ENCODE measurements around the gene CCND3.

Gene CCND3

DNA sequence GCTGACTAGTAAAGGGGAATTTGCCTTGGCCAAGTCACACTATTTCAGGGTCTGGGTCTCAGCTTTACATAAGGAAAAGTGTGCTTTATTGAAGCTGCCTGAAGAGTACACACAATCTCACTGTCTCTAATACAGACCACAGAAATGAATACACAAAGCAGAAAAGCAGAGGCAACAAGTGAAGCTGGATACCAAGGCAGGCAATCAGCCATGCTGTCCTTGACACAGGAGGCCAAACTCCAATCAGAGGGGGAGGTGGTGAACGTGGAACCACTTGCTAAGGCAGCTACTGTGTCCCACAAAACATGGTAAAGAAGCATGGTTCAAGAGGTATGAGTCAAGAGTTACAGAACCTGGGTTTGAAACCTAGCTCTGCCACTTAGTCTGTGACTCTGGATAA, 21.8 kb upstream of the CCND3 start:
- Histone ChIP-seq H3K9ac (ENCODE audit: low read depth, low read length, poor library complexity, severe bottlenecking) (no peak overlapping the region), H3K9me3 (ENCODE audit: insufficient read depth, low read depth, low read length) (no peaks in the 10 kb centered on the region), H3K36me3 (ENCODE audit: insufficient read depth, low read length) (no peaks in the 10 kb centered on the region), H3K4me3 (ENCODE audit: low read length, poor library complexity, severe bottlenecking) (no peak overlapping the region), H3K27me3 (ENCODE audit: insufficient read depth, low read length, poor library complexity, severe bottlenecking) (no peaks in the 10 kb centered on the region), H3K9me2 (replicated peaks; ENCODE audit: low read depth, low read length) (no peaks in the 10 kb centered on the region), H2AFZ (ENCODE audit: low read length) (no peak overlapping the region), H3K79me2 (ENCODE audit: insufficient read depth, low read length) (no peaks in the 10 kb centered on the region), H3F3A (ENCODE audit: low read depth) (no peaks in the 10 kb centered on the region), H3K4me2 (ENCODE audit: low read depth, low read length, poor library complexity, severe bottlenecking) (no peak overlapping the region), H4K20me1 (ENCODE audit: insufficient read depth, low read length, poor library complexity, severe bottlenecking) (no peaks in the 10 kb centered on the region), H3K4me1 (ENCODE audit: insufficient read depth, low read length, poor library complexity, severe bottlenecking) (peaks cover 11% of the 10 kb centered on the region)
- TF ChIP-seq EZH2phosphoT487 (IDR thresholded peaks at IDR 0.05; ENCODE audit: borderline replicate concordance), result no peak
- TF ChIP-seq, protein P1, sequence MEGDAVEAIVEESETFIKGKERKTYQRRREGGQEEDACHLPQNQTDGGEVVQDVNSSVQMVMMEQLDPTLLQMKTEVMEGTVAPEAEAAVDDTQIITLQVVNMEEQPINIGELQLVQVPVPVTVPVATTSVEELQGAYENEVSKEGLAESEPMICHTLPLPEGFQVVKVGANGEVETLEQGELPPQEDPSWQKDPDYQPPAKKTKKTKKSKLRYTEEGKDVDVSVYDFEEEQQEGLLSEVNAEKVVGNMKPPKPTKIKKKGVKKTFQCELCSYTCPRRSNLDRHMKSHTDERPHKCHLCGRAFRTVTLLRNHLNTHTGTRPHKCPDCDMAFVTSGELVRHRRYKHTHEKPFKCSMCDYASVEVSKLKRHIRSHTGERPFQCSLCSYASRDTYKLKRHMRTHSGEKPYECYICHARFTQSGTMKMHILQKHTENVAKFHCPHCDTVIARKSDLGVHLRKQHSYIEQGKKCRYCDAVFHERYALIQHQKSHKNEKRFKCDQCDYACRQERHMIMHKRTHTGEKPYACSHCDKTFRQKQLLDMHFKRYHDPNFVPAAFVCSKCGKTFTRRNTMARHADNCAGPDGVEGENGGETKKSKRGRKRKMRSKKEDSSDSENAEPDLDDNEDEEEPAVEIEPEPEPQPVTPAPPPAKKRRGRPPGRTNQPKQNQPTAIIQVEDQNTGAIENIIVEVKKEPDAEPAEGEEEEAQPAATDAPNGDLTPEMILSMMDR (conservative IDR thresholded peaks at IDR 0.05; ENCODE audit: low read length), result no peak

DNA sequence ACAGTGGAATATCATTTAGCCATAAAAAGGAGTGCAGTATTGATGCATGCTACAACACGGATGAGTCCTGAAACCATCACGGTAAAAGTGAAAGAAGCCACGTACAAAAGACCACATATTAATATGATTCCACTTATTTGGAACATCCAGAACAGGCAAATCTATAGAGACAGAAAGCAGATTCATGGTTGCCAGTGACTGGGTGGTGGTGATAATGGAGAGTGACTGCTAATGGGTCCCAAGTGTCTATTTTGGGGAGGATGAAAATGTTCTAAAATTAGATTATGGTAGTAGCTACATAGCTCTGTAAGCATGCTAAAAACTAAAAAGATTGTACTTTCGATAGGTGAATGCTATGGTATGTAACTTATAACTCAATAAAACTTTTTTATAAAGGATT, 18.4 kb upstream of the CCND3 start:
- no peak overlapping the region for H3K9ac ChIP-seq (ENCODE audit: low read depth, low read length, poor library complexity, severe bottlenecking)
- H4K20me1 ChIP-seq (ENCODE audit: insufficient read depth, low read length, poor library complexity, severe bottlenecking), result no peaks in the 10 kb centered on the region
- no peak overlapping the region for H2AFZ ChIP-seq (ENCODE audit: low read length)
- no peaks in the 10 kb centered on the region for H3K9me2 ChIP-seq (replicated peaks; ENCODE audit: low read depth, low read length)
- no peaks in the 10 kb centered on the region for H3K79me2 ChIP-seq (ENCODE audit: insufficient read depth, low read length)
- H3F3A ChIP-seq (ENCODE audit: low read depth), result no peaks in the 10 kb centered on the region
- H3K27me3 ChIP-seq (ENCODE audit: insufficient read depth, low read length, poor library complexity, severe bottlenecking), result no peaks in the 10 kb centered on the region
- H3K4me3 ChIP-seq (ENCODE audit: low read length, poor library complexity, severe bottlenecking), result no peak overlapping the region
- TF ChIP-seq, protein P1 (conservative IDR thresholded peaks at IDR 0.05; ENCODE audit: low read length), result no peak
- TF ChIP-seq EZH2phosphoT487 (IDR thresholded peaks at IDR 0.05; ENCODE audit: borderline replicate concordance), result no peak
- H3K9me3 ChIP-seq (ENCODE audit: insufficient read depth, low read depth, low read length), result no peaks in the 10 kb centered on the region
- H3K4me1 ChIP-seq (ENCODE audit: insufficient read depth, low read length, poor library complexity, severe bottlenecking), result peaks cover 5% of the 10 kb centered on the region
- H3K36me3 ChIP-seq (ENCODE audit: insufficient read depth, low read length), result no peaks in the 10 kb centered on the region
- H3K4me2 ChIP-seq (ENCODE audit: low read depth, low read length, poor library complexity, severe bottlenecking), result no peak overlapping the region

DNA sequence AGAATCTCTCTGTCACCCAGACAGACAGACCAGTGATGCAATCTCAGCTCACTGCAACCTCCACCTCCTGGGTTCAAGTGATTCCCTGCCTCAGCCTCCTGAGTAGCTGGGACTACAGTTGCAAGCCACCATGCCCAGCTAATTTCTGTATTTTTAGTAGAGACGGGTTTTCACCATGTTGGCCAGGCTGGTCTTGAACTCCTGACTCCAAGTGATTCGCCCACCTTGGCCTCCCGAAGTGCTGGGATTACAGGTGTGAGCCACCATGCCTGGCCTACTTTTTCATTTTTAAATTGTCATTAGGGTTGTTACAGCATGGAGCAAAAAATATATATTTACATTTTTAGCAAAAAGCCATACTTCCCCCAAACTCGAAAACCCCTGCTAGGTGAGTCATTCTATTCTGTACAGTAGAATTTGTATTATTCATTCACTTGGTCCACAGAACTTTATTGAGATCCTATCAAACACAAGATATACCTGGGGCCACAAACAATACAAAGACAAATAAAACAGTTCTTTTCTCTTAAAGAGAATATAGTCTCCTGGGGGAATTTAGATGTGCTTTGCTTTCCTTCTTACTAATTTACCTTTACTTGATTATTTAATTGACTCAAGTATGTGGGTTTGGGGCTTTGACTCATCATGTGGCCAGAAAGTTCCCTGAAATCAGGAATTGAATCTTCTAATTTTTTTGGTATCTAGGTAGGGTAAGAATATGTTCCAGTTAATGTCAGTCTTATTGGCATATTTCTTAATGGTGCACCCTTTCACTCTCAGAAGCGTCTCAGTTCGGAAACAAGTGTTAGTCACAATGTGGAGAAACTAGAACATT, 16.6 kb upstream of the CCND3 start:
- no peak for TF ChIP-seq EZH2phosphoT487 (IDR thresholded peaks at IDR 0.05; ENCODE audit: borderline replicate concordance)
- TF ChIP-seq, protein P1 (conservative IDR thresholded peaks at IDR 0.05; ENCODE audit: low read length), result no peak
- Histone ChIP-seq H3F3A (ENCODE audit: low read depth) (no peaks in the 10 kb centered on the region), H3K79me2 (ENCODE audit: insufficient read depth, low read length) (no peaks in the 10 kb centered on the region), H3K27me3 (ENCODE audit: insufficient read depth, low read length, poor library complexity, severe bottlenecking) (no peaks in the 10 kb centered on the region), H3K4me2 (ENCODE audit: low read depth, low read length, poor library complexity, severe bottlenecking) (no peak overlapping the region), H3K4me3 (ENCODE audit: low read length, poor library complexity, severe bottlenecking) (no peak overlapping the region), H3K9me3 (ENCODE audit: insufficient read depth, low read depth, low read length) (no peaks in the 10 kb centered on the region), H3K9ac (ENCODE audit: low read depth, low read length, poor library complexity, severe bottlenecking) (no peak overlapping the region), H3K9me2 (replicated peaks; ENCODE audit: low read depth, low read length) (no peaks in the 10 kb centered on the region), H3K36me3 (ENCODE audit: insufficient read depth, low read length) (no peaks in the 10 kb centered on the region), H2AFZ (ENCODE audit: low read length) (no peak overlapping the region), H4K20me1 (ENCODE audit: insufficient read depth, low read length, poor library complexity, severe bottlenecking) (no peaks in the 10 kb centered on the region), H3K4me1 (ENCODE audit: insufficient read depth, low read length, poor library complexity, severe bottlenecking) (peaks cover 5% of the 10 kb centered on the region)

All from Loucy (cell line).